PC-9 (cell line): ENCODE results near the gene EIF4ENIF1. TPM values are rescaled to one million over a fixed set of nuclear protein-coding genes. Genes with fewer than 3 reads are reported as not detected.
A peak's percentile ranks its signal among the peaks of the same experiment; 100 is the strongest.
"Not testable (repeated sequence)": the region's sequence is repeated elsewhere in the genome, so short reads cannot be mapped to it uniquely, and the experiment has no call there.

Experiments used
- BruUV-seq: library from RNA; stranded (reverse); fragments of 400-500 nt; replicated peaks from 2 replicates; lab custom pipeline; 2021; lab: Mats Ljungman, UMichigan
- CTCF ChIA-PET: fragments of 300-600 bp; sonication (Branson Sonifier 250); formaldehyde crosslinking; loops from one replicate; lab custom pipeline; 2022; ENCODE audit warnings: antibody characterized with exemption; lab: Charles Lee
- POLR2A ChIA-PET: fragments of 300-600 bp; sonication (Branson Sonifier 250); formaldehyde crosslinking; loops from one replicate; lab custom pipeline; 2022; ENCODE audit warnings: antibody characterized with exemption; ENCODE audit not compliant: unreplicated experiment; lab: Charles Lee
- DNase-seq, 2 experiments: peaks; one replicate each; pipeline versions ENCODE4 v3.0.0 to v3.0.0-alpha.2; 2015 to 2022; ENCODE audit warnings: mixed read lengths in 1 of 2
- H2AFZ ChIP-seq: fragments of 200-600 bp; sonication (generic); 2 replicates; pipeline ENCODE4 v1.8.1; 2017; ENCODE audit warnings: antibody characterized with exemption
- H3F3A ChIP-seq: fragments of 200-600 bp; sonication (generic); 2 replicates; pipeline ENCODE4 v1.8.1; 2017; ENCODE audit warnings: antibody characterized with exemption, mild to moderate bottlenecking, low read depth; ENCODE audit not compliant: insufficient read depth
- H3K27ac ChIP-seq: fragments of 200-600 bp; sonication (generic); 2 replicates; pipeline ENCODE4 v1.6.1; 2016; ENCODE audit warnings: mixed run types
- H3K27me3 ChIP-seq: fragments of 200-600 bp; sonication (generic); 2 replicates; pipeline ENCODE4 v1.6.1; 2016; ENCODE audit warnings: low read depth, mixed run types; ENCODE audit not compliant: insufficient read depth
- H3K36me3 ChIP-seq: fragments of 200-600 bp; sonication (generic); 2 replicates; pipeline ENCODE4 v1.6.1; 2016; ENCODE audit warnings: low read depth, mixed run types
- H3K4me1 ChIP-seq: fragments of 200-600 bp; sonication (generic); replicated peaks from 2 replicates; pipeline ENCODE4 v1.6.1; 2016; ENCODE audit warnings: mixed run types; ENCODE audit not compliant: insufficient read depth
- H3K4me2 ChIP-seq: fragments of 200-600 bp; sonication (generic); 2 replicates; pipeline ENCODE4 v1.6.1; 2017; ENCODE audit warnings: mixed run types
- H3K4me3 ChIP-seq: fragments of 200-600 bp; sonication (generic); 2 replicates; pipeline ENCODE4 v1.6.1; 2016; ENCODE audit warnings: mixed run types
- H3K79me2 ChIP-seq: fragments of 200-600 bp; sonication (generic); 2 replicates; pipeline ENCODE4 v1.6.1; 2017; ENCODE audit warnings: low read depth, mixed run types
- H3K9me2 ChIP-seq: fragments of 200-600 bp; sonication (generic); 2 replicates; pipeline ENCODE4 v1.8.1; 2017; ENCODE audit warnings: mild to moderate bottlenecking; ENCODE audit not compliant: insufficient read depth
- H3K9me3 ChIP-seq: fragments of 200-600 bp; sonication (generic); 2 replicates; pipeline ENCODE4 v1.8.1; 2016; ENCODE audit warnings: low read depth; ENCODE audit not compliant: insufficient read depth
- H4K20me1 ChIP-seq: fragments of 200-600 bp; sonication (generic); 2 replicates; pipeline ENCODE4 v1.8.1; 2017; ENCODE audit not compliant: insufficient read depth
- EZH2 ChIP-seq: fragments of 200-600 bp; sonication (generic); IDR thresholded peaks from 2 replicates; pipeline ENCODE4 v1.8.0; 2017; ENCODE audit warnings: antibody characterized with exemption, low read depth
- intact Hi-C: fragments of 100-400 bp; cut with micrococcal nuclease; formaldehyde crosslinking; loops from one replicate; pipeline ENCODE4 v1.10.0; 2022; ENCODE audit not compliant: unreplicated experiment
- total RNA-seq: library from RNA; stranded (reverse); gene quantifications from 2 replicates; pipeline ENCODE4 v1.2.3, GENCODE V29; 2021
- TF ChIP-seq, protein P1 (sequence below): fragments of 200-600 bp; sonication (generic); conservative IDR thresholded peaks from 2 replicates; pipeline ENCODE4 v1.6.1; 2017; ENCODE audit warnings: mixed run types, antibody characterized with exemption, mild to moderate bottlenecking, moderate library complexity

Gene EIF4ENIF1
- total RNA-seq, 1 experiment from 2014 or later: 21.8 TPM

GRCh38 chr22:31425331-31426050 lies 64.2 kb downstream of the EIF4ENIF1 start:
- Histone ChIP-seq H3K4me1 (no peaks in the 10 kb centered on the region), H3F3A (peaks cover 7% of the 10 kb centered on the region; the same call in 1 of the 2 replicates), H3K4me3 (no peak overlapping the region), H3K27ac (no peak overlapping the region), H3K27me3 (no peaks in the 10 kb centered on the region), H3K36me3 (peaks cover 72% of the 10 kb centered on the region), H4K20me1 (peaks cover 14% of the 10 kb centered on the region), H2AFZ (no peak overlapping the region), H3K4me2 (no peak overlapping the region), H3K9me3 (no peaks in the 10 kb centered on the region), H3K9me2 (no peaks in the 10 kb centered on the region), H3K79me2 (no peaks in the 10 kb centered on the region)
- no peak for DNase-seq
- intact Hi-C loops: no loop called here
- ChIA-PET CTCF (no interaction called here), POLR2A (no interaction called here)
- BruUV-seq: no TSS peak
- no peak for TF ChIP-seq EZH2
- TF ChIP-seq, protein P1, sequence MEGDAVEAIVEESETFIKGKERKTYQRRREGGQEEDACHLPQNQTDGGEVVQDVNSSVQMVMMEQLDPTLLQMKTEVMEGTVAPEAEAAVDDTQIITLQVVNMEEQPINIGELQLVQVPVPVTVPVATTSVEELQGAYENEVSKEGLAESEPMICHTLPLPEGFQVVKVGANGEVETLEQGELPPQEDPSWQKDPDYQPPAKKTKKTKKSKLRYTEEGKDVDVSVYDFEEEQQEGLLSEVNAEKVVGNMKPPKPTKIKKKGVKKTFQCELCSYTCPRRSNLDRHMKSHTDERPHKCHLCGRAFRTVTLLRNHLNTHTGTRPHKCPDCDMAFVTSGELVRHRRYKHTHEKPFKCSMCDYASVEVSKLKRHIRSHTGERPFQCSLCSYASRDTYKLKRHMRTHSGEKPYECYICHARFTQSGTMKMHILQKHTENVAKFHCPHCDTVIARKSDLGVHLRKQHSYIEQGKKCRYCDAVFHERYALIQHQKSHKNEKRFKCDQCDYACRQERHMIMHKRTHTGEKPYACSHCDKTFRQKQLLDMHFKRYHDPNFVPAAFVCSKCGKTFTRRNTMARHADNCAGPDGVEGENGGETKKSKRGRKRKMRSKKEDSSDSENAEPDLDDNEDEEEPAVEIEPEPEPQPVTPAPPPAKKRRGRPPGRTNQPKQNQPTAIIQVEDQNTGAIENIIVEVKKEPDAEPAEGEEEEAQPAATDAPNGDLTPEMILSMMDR: no peak

- H2AFZ ChIP-seq, H3K4me2 ChIP-seq, H3K27ac ChIP-seq, H3K9me3 ChIP-seq, H3K9me2 ChIP-seq, intact Hi-C loops, H4K20me1 ChIP-seq, H3K27me3 ChIP-seq, POLR2A ChIA-PET, H3K4me3 ChIP-seq, BruUV-seq, DNase-seq, CTCF ChIA-PET: not testable (repeated sequence)
- Histone ChIP-seq H3K79me2 (peaks cover 56% of the 10 kb centered on the region), H3K36me3 (peaks cover 27% of the 10 kb centered on the region), H3K4me1 (peaks cover 14% of the 10 kb centered on the region), H3F3A (peaks cover 28% of the 10 kb centered on the region)
Observed at GRCh38 chr22:31402350-31402749, 87.3 kb downstream of the EIF4ENIF1 start.

DNA sequence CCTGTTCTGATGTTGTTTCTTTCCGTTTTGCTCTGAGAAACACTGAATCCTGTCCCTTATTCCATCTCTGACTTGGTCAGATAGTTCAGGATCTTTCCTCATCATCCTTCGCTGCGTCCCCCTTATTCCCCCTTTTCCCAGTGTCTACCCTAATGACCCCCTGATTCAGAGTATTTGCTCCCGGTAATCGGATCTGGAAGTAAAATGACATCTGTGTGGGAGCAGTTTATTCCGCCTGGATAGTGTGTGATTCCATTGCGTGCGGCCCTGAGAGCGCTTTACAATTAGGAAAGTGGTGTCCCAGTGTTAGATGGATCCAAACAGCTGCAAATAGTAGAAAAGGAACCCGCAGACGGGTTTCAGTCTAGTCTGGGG lies 89.6 kb downstream of the EIF4ENIF1 start:
- intact Hi-C loops: no loop called here
- CTCF ChIA-PET: no interaction called here
- TF ChIP-seq EZH2: no peak
- TF ChIP-seq, protein P1: no peak
- Histone ChIP-seq H3K4me3 (peak overlapping the region; percentile 90), H3K79me2 (peaks cover 50% of the 10 kb centered on the region), H3K27me3 (no peaks in the 10 kb centered on the region), H3K4me2 (peak overlapping the region; percentile 95), H3K9me3 (no peaks in the 10 kb centered on the region), H3K9me2 (no peaks in the 10 kb centered on the region), H3F3A (peaks cover 20% of the 10 kb centered on the region), H3K4me1 (peaks cover 14% of the 10 kb centered on the region), H3K27ac (peak overlapping the region; percentile 34), H3K36me3 (peaks cover 15% of the 10 kb centered on the region), H2AFZ (peak overlapping the region; percentile 96), H4K20me1 (0 out of 2 replicates have a peak, but pooled peaks cover 4% of the 10 kb centered on the region)
- BruUV-seq: no TSS peak
- DNase-seq: no peak
- POLR2A ChIA-PET: no interaction called here
